GM18502 (cell line): Measurements from ENCODE around the gene ANKRD34A.
"Not testable (repeated sequence)": the region's sequence is repeated elsewhere in the genome, so short reads cannot be mapped to it uniquely, and the experiment has no call there.

ENCODE experiments used
- ATAC-seq: cut with Tn5 transposase; IDR thresholded peaks from one replicate; pipeline ENCODE4 v1.9.1; 2021; ENCODE audit warnings: mild to moderate bottlenecking; ENCODE audit not compliant: unreplicated experiment, poor library complexity

The ANKRD34A gene

GRCh38 chr1:145951526-145951925, 12.8 kb downstream of the ANKRD34A start:
- no peak for ATAC-seq

GRCh38 chr1:145949219-145949618, 15.2 kb downstream of the ANKRD34A start:
- no peak for ATAC-seq

DNA sequence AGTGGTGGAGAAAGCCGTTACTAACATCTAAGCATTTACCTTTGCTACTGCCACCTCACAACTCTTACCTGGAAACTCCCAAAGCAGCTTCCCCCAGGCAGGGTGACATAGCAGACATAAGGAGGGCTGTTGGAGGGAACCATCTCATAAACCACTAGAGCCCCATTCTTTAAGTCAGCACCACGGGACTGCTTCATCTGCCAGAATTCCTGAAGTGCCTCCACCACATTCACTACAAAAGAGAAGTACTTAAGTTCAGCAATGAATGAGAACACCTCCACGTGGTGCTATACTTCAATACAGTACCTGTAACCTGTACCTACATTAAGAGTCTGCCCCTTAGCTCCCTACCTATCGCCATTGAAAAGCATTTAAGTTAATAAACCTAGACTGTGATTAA, 16.8 kb downstream of the ANKRD34A start:
- no peak for ATAC-seq

GRCh38 chr1:145946477-145946986, 17.8 kb downstream of the ANKRD34A start:
- ATAC-seq = no peak

DNA sequence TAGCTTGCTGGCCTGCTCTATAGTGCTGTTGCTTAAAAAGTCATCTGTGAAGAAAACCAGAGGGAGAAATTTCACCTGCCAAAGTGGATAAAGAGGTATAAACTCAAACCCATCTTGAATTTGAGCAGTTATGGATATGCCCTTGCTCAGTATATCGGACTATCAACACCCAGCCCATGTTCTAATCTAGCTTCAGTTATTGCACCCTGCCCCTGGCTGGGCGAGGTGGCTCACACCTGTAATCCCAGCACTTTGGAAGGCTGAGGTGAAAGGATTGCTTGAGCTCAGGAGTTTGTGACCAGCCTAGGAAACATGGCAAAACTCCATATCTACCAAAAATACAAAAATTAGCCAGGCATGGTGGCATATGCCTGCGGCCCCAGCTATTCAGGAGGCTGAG, 19.8 kb downstream of the ANKRD34A start:
- ATAC-seq = no peak

- ATAC-seq = no peak
These were observed 21.5 kb downstream of the ANKRD34A start for GRCh38 chr1:145942871-145943270.

GRCh38 chr1:145942405-145942804, 22.0 kb downstream of the ANKRD34A start:
- no peak for ATAC-seq

DNA sequence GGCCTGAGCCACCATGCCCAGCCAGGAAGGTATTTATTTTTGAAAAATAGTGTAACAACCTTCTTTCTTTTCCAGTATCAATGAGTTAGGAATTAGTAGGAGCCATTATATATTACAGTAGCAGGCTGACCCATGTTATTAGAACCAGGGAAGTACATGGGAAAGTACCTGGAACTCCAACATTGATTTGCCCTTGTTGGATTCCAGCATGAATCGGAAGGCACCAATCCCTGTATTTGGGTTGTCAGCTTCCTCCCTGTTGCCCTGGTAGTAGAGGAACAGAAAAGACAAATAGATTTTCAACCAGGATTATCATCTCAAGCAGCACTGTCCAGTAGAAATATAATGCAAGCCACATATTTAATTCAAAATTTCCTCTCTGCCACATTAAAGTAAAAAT, 26.9 kb downstream of the ANKRD34A start:
- ATAC-seq = no peak

- no peak for ATAC-seq
These were observed 28.1 kb downstream of the ANKRD34A start for GRCh38 chr1:145936247-145936646.

DNA sequence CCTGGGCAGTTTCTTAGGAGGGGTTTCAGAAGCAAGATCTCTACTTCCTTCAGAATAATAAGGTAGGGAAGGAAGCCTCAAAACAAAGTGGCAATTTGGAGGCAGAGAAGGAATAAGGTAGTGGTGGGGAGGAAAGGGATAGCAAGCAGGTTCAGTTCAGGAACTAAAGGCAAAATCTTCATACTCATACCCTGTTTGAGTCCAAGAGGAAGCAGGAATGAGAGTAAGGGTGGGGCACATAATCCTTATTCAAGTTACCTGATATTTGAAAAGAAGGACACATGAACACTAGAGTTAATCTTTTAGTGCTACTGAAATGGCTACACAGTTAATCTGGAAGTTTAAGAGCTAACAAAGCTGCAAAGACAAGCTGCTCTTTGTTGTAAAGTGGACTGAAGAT, 28.7 kb downstream of the ANKRD34A start:
- ATAC-seq = no peak

DNA sequence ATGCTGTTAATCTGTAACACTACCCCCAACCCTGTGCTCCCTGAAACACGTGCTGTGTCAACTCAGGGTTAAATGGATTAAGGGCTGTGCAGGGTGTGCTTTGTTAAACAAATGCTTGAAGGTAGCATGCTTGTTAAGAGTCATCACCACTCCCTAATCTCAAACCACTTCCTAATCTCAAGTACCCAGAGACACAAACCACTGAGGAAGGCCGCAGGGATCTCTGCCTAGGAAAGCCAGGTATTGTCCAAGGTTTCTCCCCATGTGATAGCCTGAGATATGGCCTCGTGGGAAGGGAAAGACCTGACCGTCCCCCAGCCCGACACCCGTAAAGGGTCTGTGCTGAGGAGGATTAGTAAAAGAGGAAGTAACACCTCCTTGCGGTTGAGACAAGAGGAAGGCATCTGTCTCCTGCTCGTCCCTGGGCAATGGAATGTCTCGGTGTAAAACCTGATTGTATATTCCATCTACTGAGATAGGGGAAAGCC, 31.8 kb downstream of the ANKRD34A start:
- ATAC-seq = not testable (repeated sequence)

DNA sequence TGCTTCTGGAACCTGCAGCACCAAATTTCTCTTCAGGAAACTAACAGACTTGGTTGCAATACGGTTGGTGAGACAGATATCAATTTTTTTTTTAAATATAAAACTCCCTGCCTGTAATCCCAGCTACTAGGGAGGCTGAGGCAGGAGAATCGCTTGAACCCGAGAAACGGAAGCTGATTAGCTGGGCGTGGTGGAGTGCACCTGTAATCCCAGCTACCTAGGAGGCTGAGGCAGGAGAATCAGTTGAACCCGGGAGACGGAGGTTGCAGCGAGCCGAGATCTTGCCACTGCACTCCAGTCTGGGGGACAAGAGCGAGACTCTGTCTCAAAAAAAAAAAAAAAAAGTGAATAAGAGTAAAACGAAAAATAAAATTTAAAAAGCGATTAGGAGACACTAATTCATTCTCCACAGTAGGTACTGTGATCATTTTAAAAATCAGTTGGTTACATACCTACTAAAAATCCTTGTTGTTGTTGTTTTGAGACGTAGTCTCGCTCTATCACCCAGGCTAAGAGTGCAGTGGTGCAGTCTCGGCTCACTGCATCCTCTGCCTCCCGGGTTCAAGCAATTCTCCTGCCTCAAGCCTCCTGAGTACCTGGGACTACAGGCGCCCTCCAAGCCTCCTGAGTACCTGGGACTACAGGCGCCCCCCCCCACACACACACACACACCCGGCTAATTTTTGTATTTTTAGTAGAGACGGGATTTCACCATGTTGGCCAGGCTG, 36.3 kb downstream of the ANKRD34A start:
- no peak for ATAC-seq

DNA sequence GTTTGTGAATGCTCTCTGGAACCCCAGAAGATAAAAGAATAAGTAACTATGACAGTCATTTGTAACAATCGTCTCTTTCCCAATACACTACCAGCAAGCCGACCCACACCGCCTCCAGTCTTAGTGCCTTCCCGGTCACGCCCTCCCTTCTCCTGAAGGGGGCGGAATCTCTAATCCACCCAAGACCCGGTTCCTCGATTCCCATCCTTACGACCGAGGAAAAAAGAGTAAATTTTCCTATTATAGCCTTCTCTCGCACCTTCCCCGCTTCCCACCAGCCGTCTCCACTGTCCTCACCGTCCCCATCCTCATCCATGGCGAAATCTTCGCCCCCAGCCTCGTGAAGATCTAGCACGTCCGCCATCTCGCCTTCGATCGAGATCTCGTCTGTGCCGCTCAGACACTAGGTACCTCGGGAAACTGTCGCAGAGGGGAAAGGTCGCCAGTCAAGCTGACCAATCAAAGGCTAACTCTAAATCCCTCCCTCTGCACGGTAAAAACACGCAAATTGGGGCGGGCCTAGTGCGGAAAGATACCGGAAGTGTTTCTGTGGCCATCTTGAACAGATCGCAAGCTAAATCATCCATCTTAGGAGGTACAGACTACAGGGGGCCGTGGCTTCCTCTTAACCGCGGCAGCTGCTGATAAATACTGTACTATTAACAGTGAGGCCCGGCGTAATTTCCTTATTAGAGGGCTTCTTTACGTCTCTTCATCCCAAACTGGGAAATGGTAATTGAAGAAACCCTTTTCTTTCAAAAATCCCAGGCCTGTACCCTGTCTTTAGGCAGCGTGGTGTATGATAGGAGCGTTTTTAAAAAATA, 37.1 kb downstream of the ANKRD34A start, which contains the start of gene RBM8A:
TSS of gene RBM8A (minus strand) at position 422 of the 824 bp plus-strand sequence. CDS start at position 364, 58 bp downstream.
- peak; percentile 95 for ATAC-seq

GRCh38 chr1:145926686-145927062, 37.7 kb downstream of the ANKRD34A start:
- peak; percentile 13 for ATAC-seq

- no peak for ATAC-seq
These were observed 42.1 kb downstream of the ANKRD34A start for GRCh38 chr1:145922266-145922665.

DNA sequence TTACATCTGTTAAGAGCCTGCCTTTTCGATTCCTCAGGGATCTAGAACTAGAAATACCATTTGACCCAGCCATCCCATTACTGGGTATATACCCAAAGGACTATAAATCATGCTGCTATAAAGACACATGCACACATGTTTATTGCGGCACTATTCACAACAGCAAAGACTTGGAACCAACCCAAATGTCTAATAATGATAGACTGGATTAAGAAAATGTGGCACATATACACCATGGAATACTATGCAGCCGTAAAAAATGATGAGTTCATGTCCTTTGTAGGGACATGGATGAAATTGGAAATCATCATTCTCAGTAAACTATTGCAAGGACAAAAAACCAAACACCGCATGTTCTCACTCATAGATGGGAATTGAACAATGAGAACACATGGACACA, 44.1 kb downstream of the ANKRD34A start:
- ATAC-seq = not testable (repeated sequence)

- peak; percentile 7 for ATAC-seq
These were observed 45.1 kb downstream of the ANKRD34A start for GRCh38 chr1:145918992-145919939.

DNA sequence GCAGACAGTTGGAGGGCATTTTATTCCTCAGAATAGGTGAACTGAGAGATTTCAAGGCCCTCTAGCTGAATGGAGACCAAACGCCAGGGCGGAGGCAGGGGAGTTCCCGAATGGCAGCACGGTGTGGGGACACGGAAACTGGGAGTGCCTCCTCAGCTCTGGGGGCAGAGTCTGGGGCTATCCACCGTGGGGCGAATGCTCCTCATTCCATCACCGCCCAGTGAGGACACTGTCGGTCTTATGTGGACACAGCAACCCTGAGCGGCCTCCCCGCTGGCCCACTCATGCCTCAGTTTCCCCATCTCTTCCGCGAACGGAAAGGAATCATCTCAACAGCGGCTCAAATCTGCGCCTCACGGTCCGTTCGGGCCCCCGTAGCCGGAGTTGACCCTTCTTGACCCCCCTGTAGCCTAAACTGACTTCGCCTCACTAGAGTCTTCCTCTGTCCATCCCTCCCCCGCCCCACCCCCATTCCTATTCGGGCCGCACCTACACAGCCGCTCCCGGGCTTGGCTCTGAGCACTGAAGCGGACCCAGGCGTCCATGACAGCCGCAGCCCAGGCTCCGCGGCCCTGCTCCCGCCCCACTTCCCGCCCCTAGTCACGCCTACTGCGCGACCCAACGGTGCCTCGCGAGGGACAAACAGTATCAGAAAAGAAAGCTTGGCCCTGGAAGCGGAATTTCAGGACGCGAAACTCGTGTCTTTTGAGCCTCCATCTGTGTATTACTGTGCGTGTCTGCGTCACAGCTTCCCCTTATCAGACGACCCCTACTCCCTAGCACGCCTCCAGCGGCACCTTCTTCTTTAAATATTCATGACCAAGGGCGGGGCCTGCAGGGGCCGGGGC, 46.0 kb downstream of the ANKRD34A start, which contains the start of gene PEX11B:
TSS of gene PEX11B (minus strand) at position 574 of the 848 bp plus-strand sequence. CDS start at position 545, 29 bp downstream.
- ATAC-seq = peak; percentile 88

GRCh38 chr1:145917595-145917994, 46.8 kb downstream of the ANKRD34A start:
- ATAC-seq = no peak
